Stimulated activated CD8-positive, alpha-beta memory T cell treated with anti-CD3 and anti-CD28 coated beads, Interleukin-15, amount 100 ng/mL, for 48 hours (primary cell): ENCODE measurements around the gene RAMP3.
A peak's percentile ranks its signal among the peaks of the same experiment; 100 is the strongest.
"Not testable (repeated sequence)": the region's sequence is repeated elsewhere in the genome, so short reads cannot be mapped to it uniquely, and the experiment has no call there.

Experiments used
- DNase-seq, 2 donors: peaks; one replicate each; pipeline ENCODE4 v3.0.0-alpha.2; 2020; ENCODE audit warnings: low read depth in 2 of 2

Gene RAMP3

GRCh38 chr7:45192621-45193041 is 35.0 kb downstream of the RAMP3 start:
- DNase-seq = no peak

GRCh38 chr7:45193828-45194227 is 36.2 kb downstream of the RAMP3 start:
- no peak for DNase-seq

GRCh38 chr7:45196374-45196773 is 38.8 kb downstream of the RAMP3 start:
- peak; percentile 61 to 67 for DNase-seq

GRCh38 chr7:45197461-45197860 is 39.9 kb downstream of the RAMP3 start:
- no peak for DNase-seq

- DNase-seq = no peak
Observed at GRCh38 chr7:45198986-45199385, 41.4 kb downstream of the RAMP3 start.

GRCh38 chr7:45199506-45199905 is 41.9 kb downstream of the RAMP3 start:
- DNase-seq = no peak

GRCh38 chr7:45202625-45203024 is 45.0 kb downstream of the RAMP3 start:
- no peak for DNase-seq

- no peak for DNase-seq
Observed at GRCh38 chr7:45203036-45203435, 45.4 kb downstream of the RAMP3 start.

- DNase-seq = no peak
Observed at GRCh38 chr7:45203459-45203858, 45.9 kb downstream of the RAMP3 start.

- DNase-seq = no peak
Observed at GRCh38 chr7:45203936-45204445, 46.4 kb downstream of the RAMP3 start.

GRCh38 chr7:45206266-45206665 is 48.7 kb downstream of the RAMP3 start:
- DNase-seq = not testable (repeated sequence)

GRCh38 chr7:45209909-45210308 is 52.3 kb downstream of the RAMP3 start:
- DNase-seq = not testable (repeated sequence)

GRCh38 chr7:45211066-45211465 is 53.5 kb downstream of the RAMP3 start:
- DNase-seq = no peak

GRCh38 chr7:45211958-45212357 is 54.4 kb downstream of the RAMP3 start:
- no peak for DNase-seq

GRCh38 chr7:45212606-45213005 is 55.0 kb downstream of the RAMP3 start:
- no peak for DNase-seq

- no peak for DNase-seq
Observed at GRCh38 chr7:45215601-45216062, 58.0 kb downstream of the RAMP3 start.

- DNase-seq = no peak
Observed at GRCh38 chr7:45216181-45216580, 58.6 kb downstream of the RAMP3 start.

GRCh38 chr7:45216622-45217165 is 59.1 kb downstream of the RAMP3 start:
- no peak for DNase-seq

GRCh38 chr7:45217358-45217757 is 59.8 kb downstream of the RAMP3 start:
- no peak for DNase-seq

- no peak for DNase-seq
Observed at GRCh38 chr7:45219130-45219529, 61.5 kb downstream of the RAMP3 start.

- DNase-seq = no peak
Observed at GRCh38 chr7:45219801-45220435, 62.3 kb downstream of the RAMP3 start.

- no peak for DNase-seq
Observed at GRCh38 chr7:45220846-45221618, 63.4 kb downstream of the RAMP3 start.
